NCI-H2227 treated with DMSO at 0.1 percent for 48 hours (cell line): Measurements from ENCODE around the gene TIMM44.
"Not testable (repeated sequence)": the region's sequence is repeated elsewhere in the genome, so short reads cannot be mapped to it uniquely, and the experiment has no call there.

Experiments used
- DNase-seq: peaks from one replicate; lab custom pipeline; 2025; lab: John Stamatoyannopoulos, UW

Gene TIMM44

GRCh38 chr19:7944177-7944761 is 803 bp upstream of the TIMM44 start:
- peak; percentile 64 for DNase-seq

- no peak for DNase-seq
Measured at GRCh38 chr19:7942981-7943443, 454 bp downstream of the TIMM44 start.

GRCh38 chr19:7941895-7942596 is 1.4 kb downstream of the TIMM44 start:
- no peak for DNase-seq

- no peak for DNase-seq
Measured at GRCh38 chr19:7940841-7941240, 2.6 kb downstream of the TIMM44 start.

- DNase-seq: no peak
Measured at GRCh38 chr19:7934766-7935165, 8.7 kb downstream of the TIMM44 start.

- DNase-seq: no peak
Measured at GRCh38 chr19:7933828-7934725, 9.4 kb downstream of the TIMM44 start.

GRCh38 chr19:7933411-7933810 is 10.1 kb downstream of the TIMM44 start:
- no peak for DNase-seq

GRCh38 chr19:7932930-7933300 is 10.6 kb downstream of the TIMM44 start:
- DNase-seq: no peak

GRCh38 chr19:7932276-7932929 is 11.1 kb downstream of the TIMM44 start:
- no peak for DNase-seq

- no peak for DNase-seq
Measured at GRCh38 chr19:7931221-7932061, 12.0 kb downstream of the TIMM44 start.

- no peak for DNase-seq
Measured at GRCh38 chr19:7930765-7931164, 12.7 kb downstream of the TIMM44 start.

GRCh38 chr19:7930030-7930429 is 13.4 kb downstream of the TIMM44 start:
- not testable (repeated sequence) for DNase-seq

GRCh38 chr19:7928741-7929701 is 14.4 kb downstream of the TIMM44 start:
- DNase-seq: no peak

- no peak for DNase-seq
Measured at GRCh38 chr19:7928334-7928706, 15.1 kb downstream of the TIMM44 start.

- no peak for DNase-seq
Measured at GRCh38 chr19:7927605-7928333, 15.7 kb downstream of the TIMM44 start.

- no peak for DNase-seq
Measured at GRCh38 chr19:7926727-7927604, 16.5 kb downstream of the TIMM44 start.

GRCh38 chr19:7926021-7926726 is 17.3 kb downstream of the TIMM44 start, which contains the start of gene CTXN1:
CTXN1 (minus strand) TSS chr19:7926135; CDS start chr19:7925538, 597 bp downstream.
- peak; percentile 44 for DNase-seq
